H9 (cell line): ENCODE measurements around the gene PAK1. TPM values are rescaled to one million over a fixed set of nuclear protein-coding genes. Genes with fewer than 3 reads are reported as not detected.

Source experiments
- DNase-seq: peaks from one replicate; pipeline ENCODE4 v3.0.0-alpha.2; 2017
- H2AFZ ChIP-seq: one replicate; pipeline ENCODE4 v1.6.1; 2013; ENCODE audit warnings: mild to moderate bottlenecking, low read length, control low read depth, moderate library complexity
- H2AK5ac ChIP-seq: 2 replicates; pipeline ENCODE4 v1.6.1; 2013; ENCODE audit warnings: low read length, control low read depth, mixed read lengths; ENCODE audit not compliant: insufficient read length
- H2BK120ac ChIP-seq: one replicate; pipeline ENCODE4 v1.6.1; 2013; ENCODE audit warnings: low read depth, mild to moderate bottlenecking, low read length, control low read depth, inconsistent platforms; ENCODE audit not compliant: poor library complexity, severe bottlenecking
- H2BK12ac ChIP-seq: 2 replicates; pipeline ENCODE4 v1.6.1; 2013; ENCODE audit warnings: low read length, control low read depth, mixed read lengths, low read depth; ENCODE audit not compliant: insufficient read length
- H2BK15ac ChIP-seq: 2 replicates; pipeline ENCODE4 v1.6.1; 2013; ENCODE audit warnings: low read depth, low read length, control low read depth
- H2BK20ac ChIP-seq: one replicate; pipeline ENCODE4 v1.6.1; 2013; ENCODE audit warnings: low read depth, mild to moderate bottlenecking, low read length, control low read depth, inconsistent platforms; ENCODE audit not compliant: poor library complexity, severe bottlenecking
- H2BK5ac ChIP-seq: 2 replicates; pipeline ENCODE4 v1.6.1; 2013; ENCODE audit warnings: low read length, control low read depth, mixed read lengths; ENCODE audit not compliant: insufficient read length
- H3K14ac ChIP-seq: 2 replicates; pipeline ENCODE4 v1.6.1; 2013; ENCODE audit warnings: low read length, control low read depth; ENCODE audit not compliant: insufficient read depth
- H3K18ac ChIP-seq: 2 replicates; pipeline ENCODE4 v1.6.1; 2013; ENCODE audit warnings: low read depth, mild to moderate bottlenecking, mixed read lengths, low read length, control low read depth; ENCODE audit not compliant: insufficient read length
- H3K23ac ChIP-seq: 2 replicates; pipeline ENCODE4 v1.6.1; 2013; ENCODE audit warnings: low read length, control low read depth, mixed read lengths, low read depth; ENCODE audit not compliant: insufficient read length
- H3K23me2 ChIP-seq: 2 replicates; pipeline ENCODE4 v1.6.1; 2013; ENCODE audit warnings: low read depth, mild to moderate bottlenecking, mixed read lengths, low read length, control low read depth; ENCODE audit not compliant: insufficient read length, poor library complexity, severe bottlenecking
- H3K27ac ChIP-seq: 2 replicates; pipeline ENCODE4 v1.5.1; 2013; ENCODE audit warnings: low read length, control low read depth, mixed read lengths, low read depth; ENCODE audit not compliant: insufficient read length
- H3K27me3 ChIP-seq: 2 replicates; pipeline ENCODE4 v1.6.1; 2013; ENCODE audit warnings: low read length, control low read depth, inconsistent platforms; ENCODE audit not compliant: insufficient read depth
- H3K4ac ChIP-seq: 2 replicates; pipeline ENCODE4 v1.6.1; 2013; ENCODE audit warnings: low read depth, mild to moderate bottlenecking, control low read depth, inconsistent platforms, low read length, moderate library complexity
- H3K4me1 ChIP-seq: 2 replicates; pipeline ENCODE4 v1.6.1; 2013; ENCODE audit warnings: low read length, control low read depth, inconsistent platforms; ENCODE audit not compliant: insufficient read depth
- H3K4me2 ChIP-seq: 2 replicates; pipeline ENCODE4 v1.6.1; 2013; ENCODE audit warnings: low read length, control low read depth, mixed read lengths; ENCODE audit not compliant: insufficient read length, insufficient read depth
- H3K56ac ChIP-seq: 2 replicates; pipeline ENCODE4 v1.6.1; 2013; ENCODE audit warnings: low read depth, mild to moderate bottlenecking, mixed read lengths, low read length, control low read depth; ENCODE audit not compliant: insufficient read length
- H3K79me1 ChIP-seq: 2 replicates; pipeline ENCODE4 v1.6.1; 2013; ENCODE audit warnings: low read depth, mild to moderate bottlenecking, moderate library complexity, low read length, control low read depth, inconsistent platforms; ENCODE audit not compliant: insufficient read depth, poor library complexity, severe bottlenecking
- H3K79me2 ChIP-seq: 2 replicates; pipeline ENCODE4 v1.6.1; 2013; ENCODE audit warnings: low read length, control low read depth, inconsistent platforms; ENCODE audit not compliant: insufficient read depth
- H3K9ac ChIP-seq: 2 replicates; pipeline ENCODE4 v1.6.1; 2013; ENCODE audit warnings: low read length, control low read depth, mixed read lengths; ENCODE audit not compliant: insufficient read length; ENCODE audit errors: extremely low read depth
- H3K9me3 ChIP-seq: one replicate; pipeline ENCODE4 v1.6.1; 2013; ENCODE audit warnings: low read depth, low read length, inconsistent platforms; ENCODE audit not compliant: control insufficient read depth
- H3T11ph ChIP-seq: one replicate; pipeline ENCODE4 v1.6.1; 2013; ENCODE audit warnings: mild to moderate bottlenecking, low read length, control low read depth, inconsistent platforms
- H4K20me1 ChIP-seq: one replicate; pipeline ENCODE4 v1.6.1; 2013; ENCODE audit not compliant: control insufficient read depth, insufficient read length, insufficient read depth
- H4K5ac ChIP-seq: 2 replicates; pipeline ENCODE4 v1.6.1; 2013; ENCODE audit warnings: low read depth, mild to moderate bottlenecking, mixed read lengths, low read length, control low read depth; ENCODE audit not compliant: insufficient read length
- H4K8ac ChIP-seq: replicated peaks from 2 replicates; pipeline ENCODE4 v1.6.1; 2013; ENCODE audit warnings: low read length, control low read depth, mixed read lengths, low read depth; ENCODE audit not compliant: insufficient read length
- H4K91ac ChIP-seq: 2 replicates; pipeline ENCODE4 v1.6.1; 2013; ENCODE audit warnings: low read depth, mild to moderate bottlenecking, moderate library complexity, mixed read lengths, low read length, control low read depth; ENCODE audit not compliant: insufficient read length
- H3K27ac Mint-ChIP-seq, 3 experiments: 2 replicates in 2 of 3; 3 replicates in 1 of 3; pipeline ENCODE4 v1.8.0; 2020 to 2021; ENCODE audit warnings: mixed read lengths in 3 of 3, mild to moderate bottlenecking in 1 of 3, moderate library complexity in 1 of 3
- H3K27me3 Mint-ChIP-seq: 2 replicates; pipeline ENCODE4 v1.8.0; 2021; ENCODE audit warnings: low read depth, mild to moderate bottlenecking, moderate library complexity, mixed read lengths
- H3K36me3 Mint-ChIP-seq, 3 experiments: 2 replicates in 2 of 3; 3 replicates in 1 of 3; pipeline ENCODE4 v1.8.0; 2020 to 2021; ENCODE audit warnings: low read depth in 3 of 3, mixed read lengths in 3 of 3; ENCODE audit not compliant: insufficient read depth in 1 of 3
- H3K4me1 Mint-ChIP-seq, 2 experiments: 2 replicates each; pipeline ENCODE4 v1.8.0; 2020; ENCODE audit warnings: mixed read lengths in 2 of 2
- H3K4me3 Mint-ChIP-seq, 2 experiments: 2 replicates in 1 of 2; 3 replicates in 1 of 2; pipeline ENCODE4 v1.8.0; 2020 to 2021; ENCODE audit warnings: mild to moderate bottlenecking in 2 of 2, mixed read lengths in 2 of 2, moderate library complexity in 1 of 2
- H3K9me3 Mint-ChIP-seq, 2 experiments: 2 replicates in 1 of 2; 3 replicates in 1 of 2; pipeline ENCODE4 v1.8.0; 2020; ENCODE audit warnings: mild to moderate bottlenecking in 2 of 2, mixed read lengths in 2 of 2, moderate library complexity in 1 of 2
- total RNA-seq: library from RNA; stranded (reverse); gene quantifications from 2 replicates; pipeline ENCODE4 v1.2.1, GENCODE V29; 2021
- TF ChIP-seq, protein P1 (sequence below): fragments of 200-600 bp; sonication (generic); conservative IDR thresholded peaks from 3 replicates; pipeline ENCODE4 v1.8.0; 2021; ENCODE audit warnings: antibody characterized with exemption, mild to moderate bottlenecking

Gene PAK1
- total RNA-seq, 1 experiment from 2014 or later: 122 TPM

DNA sequence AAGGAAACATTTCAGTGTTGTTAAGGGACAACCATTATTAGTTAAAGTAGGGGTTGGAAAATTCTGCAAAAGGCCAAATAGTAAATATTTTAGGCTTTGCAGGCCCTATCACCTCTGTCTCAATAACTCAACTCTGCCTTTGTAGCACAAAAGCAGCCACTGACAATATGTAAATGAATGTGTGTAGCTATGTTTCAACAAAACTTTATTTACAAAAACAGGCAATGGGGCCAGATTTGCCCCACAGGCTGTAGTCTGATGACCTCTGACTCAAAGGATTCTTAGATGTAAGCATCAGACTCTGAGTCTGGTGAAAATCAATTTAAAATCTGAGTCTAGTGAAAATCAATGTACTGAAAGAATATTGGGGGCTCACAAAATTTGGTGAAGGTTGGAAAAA, 50.3 kb downstream of the PAK1 start:
- DNase-seq: no peak
- H3K23me2 ChIP-seq: no peaks in the 10 kb centered on the region
- no peak overlapping the region for H4K5ac ChIP-seq
- no peak overlapping the region for H3K18ac ChIP-seq
- H3K9me3 ChIP-seq: no peaks in the 10 kb centered on the region
- H4K20me1 ChIP-seq: no peaks in the 10 kb centered on the region
- peaks cover 8% of the 10 kb centered on the region for H3K4me1 ChIP-seq
- no peak overlapping the region for H2AFZ ChIP-seq
- TF ChIP-seq, protein P1, sequence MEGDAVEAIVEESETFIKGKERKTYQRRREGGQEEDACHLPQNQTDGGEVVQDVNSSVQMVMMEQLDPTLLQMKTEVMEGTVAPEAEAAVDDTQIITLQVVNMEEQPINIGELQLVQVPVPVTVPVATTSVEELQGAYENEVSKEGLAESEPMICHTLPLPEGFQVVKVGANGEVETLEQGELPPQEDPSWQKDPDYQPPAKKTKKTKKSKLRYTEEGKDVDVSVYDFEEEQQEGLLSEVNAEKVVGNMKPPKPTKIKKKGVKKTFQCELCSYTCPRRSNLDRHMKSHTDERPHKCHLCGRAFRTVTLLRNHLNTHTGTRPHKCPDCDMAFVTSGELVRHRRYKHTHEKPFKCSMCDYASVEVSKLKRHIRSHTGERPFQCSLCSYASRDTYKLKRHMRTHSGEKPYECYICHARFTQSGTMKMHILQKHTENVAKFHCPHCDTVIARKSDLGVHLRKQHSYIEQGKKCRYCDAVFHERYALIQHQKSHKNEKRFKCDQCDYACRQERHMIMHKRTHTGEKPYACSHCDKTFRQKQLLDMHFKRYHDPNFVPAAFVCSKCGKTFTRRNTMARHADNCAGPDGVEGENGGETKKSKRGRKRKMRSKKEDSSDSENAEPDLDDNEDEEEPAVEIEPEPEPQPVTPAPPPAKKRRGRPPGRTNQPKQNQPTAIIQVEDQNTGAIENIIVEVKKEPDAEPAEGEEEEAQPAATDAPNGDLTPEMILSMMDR: no peak
- no peak overlapping the region for H2BK20ac ChIP-seq
- H3K56ac ChIP-seq: no peak overlapping the region
- H3K79me2 ChIP-seq: peaks cover 20% of the 10 kb centered on the region; the same call in 1 of the 2 replicates
- no peak overlapping the region for H3K4me3 Mint-ChIP-seq
- H3T11ph ChIP-seq: no peak overlapping the region
- no peaks in the 10 kb centered on the region for H3K36me3 Mint-ChIP-seq
- no peak overlapping the region for H2BK15ac ChIP-seq
- no peak overlapping the region for H4K91ac ChIP-seq
- H3K4me1 Mint-ChIP-seq: peaks cover 62 to 67% of the 10 kb centered on the region in 2 experiments
- H3K79me1 ChIP-seq: no peaks in the 10 kb centered on the region
- no peak overlapping the region for H3K9ac ChIP-seq
- H4K8ac ChIP-seq: no peak overlapping the region
- H3K27ac Mint-ChIP-seq: no peak overlapping the region; a peak in 1 of 7 replicates
- no peak overlapping the region for H2BK120ac ChIP-seq
- H3K4me2 ChIP-seq: no peak overlapping the region
- H2AK5ac ChIP-seq: no peak overlapping the region
- no peak overlapping the region for H3K14ac ChIP-seq
- H3K27me3 Mint-ChIP-seq: no peaks in the 10 kb centered on the region
- H3K27me3 ChIP-seq: no peaks in the 10 kb centered on the region
- H3K23ac ChIP-seq: no peak overlapping the region
- H2BK5ac ChIP-seq: no peak overlapping the region
- no peak overlapping the region for H3K4ac ChIP-seq
- no peaks in the 10 kb centered on the region for H3K9me3 Mint-ChIP-seq
- no peak overlapping the region for H2BK12ac ChIP-seq
- H3K27ac ChIP-seq: no peak overlapping the region
